Middle frontal gyrus (tissue), 1 donor: Measurements from ENCODE around the gene PAPPA.

Source experiments
- DNase-seq: peaks from one replicate; pipeline ENCODE4 v3.0.0-alpha.2; 2015; ENCODE audit warnings: low spot score; ENCODE audit errors: extremely low spot score

Gene PAPPA

GRCh38 chr9:116313638-116314037 is 160.0 kb downstream of the PAPPA start:
- DNase-seq, result no peak

GRCh38 chr9:116316246-116316645 is 162.7 kb downstream of the PAPPA start:
- no peak for DNase-seq

DNA sequence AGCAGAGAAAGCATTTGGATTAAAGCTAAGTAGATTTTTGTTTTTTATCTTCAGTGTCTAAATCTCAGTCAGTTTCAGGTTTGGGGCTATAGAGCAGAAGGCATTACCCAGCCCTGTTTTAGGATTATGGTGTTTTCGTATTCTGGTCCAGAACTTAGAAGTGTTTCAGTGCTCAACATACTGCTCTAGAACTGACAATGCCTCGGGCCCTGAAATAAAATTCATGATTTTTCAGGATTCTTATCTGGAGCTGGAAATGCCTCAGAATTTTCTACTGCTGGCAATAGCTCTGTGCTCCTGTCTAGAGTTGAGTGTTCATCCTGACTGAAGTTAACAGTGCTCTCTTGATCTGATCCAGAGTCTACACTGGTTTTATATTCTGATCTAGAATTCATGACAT is 163.9 kb downstream of the PAPPA start:
- no peak for DNase-seq

DNA sequence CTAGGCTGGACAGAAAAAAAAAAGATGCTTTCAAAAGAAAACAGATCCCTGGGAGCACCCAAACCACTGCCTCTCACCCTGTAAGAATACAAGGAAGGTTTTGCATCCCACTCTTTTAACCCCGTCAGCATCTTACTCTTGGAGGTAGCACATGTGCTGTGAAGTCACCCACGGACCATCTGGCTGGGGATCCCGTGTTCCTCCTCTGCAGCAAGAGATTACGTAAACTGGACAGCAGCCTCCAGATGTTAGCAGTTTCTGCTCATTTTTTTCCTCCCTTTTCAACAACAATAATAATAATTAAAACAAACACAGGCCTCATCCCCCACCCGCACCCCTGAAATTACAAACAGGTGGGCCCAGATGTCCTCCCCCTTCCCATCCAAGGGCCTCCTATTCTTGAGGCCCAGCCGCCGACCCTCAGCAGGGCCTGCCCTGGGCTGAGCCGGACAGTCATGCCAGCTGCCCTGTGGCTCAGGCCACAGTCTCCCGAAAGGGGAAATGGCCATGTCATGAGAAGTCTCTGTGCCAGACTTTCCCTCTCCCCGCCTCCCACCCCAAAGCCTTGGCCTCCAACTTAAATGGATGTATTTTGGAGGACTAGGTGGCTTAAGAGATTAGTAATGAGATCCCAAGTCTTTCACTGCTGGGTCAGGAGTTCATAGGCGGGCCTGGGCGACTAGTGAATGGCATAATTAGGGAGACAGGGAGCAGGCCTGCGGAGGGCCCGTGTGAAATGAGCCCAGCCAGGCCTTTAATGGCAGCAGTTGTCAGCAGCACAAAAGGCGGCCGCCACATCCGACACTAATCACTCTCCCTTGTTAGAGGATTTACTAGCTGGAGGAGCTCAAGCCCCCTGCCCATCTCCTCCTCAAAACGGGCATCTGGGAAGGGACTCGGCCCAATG is 165.1 kb downstream of the PAPPA start:
- no peak for DNase-seq

DNA sequence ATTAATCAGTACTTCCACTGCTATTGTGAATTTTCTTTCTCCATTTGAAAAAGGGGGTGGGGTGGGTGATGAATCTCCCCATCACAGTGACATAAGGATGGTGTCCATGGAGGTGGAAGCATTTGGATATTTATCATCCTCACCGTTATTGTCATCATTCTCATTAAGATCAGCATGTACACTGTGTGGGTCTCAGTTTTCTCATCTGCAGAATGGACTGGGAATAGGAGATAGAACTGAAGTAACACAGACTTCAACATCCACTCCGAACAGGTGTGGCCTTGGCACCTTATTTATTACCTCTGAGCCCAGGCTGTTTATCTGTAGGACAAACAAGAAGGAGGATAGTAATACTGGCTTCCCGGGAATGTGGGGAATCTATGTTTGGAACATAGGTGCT is 165.9 kb downstream of the PAPPA start:
- no peak for DNase-seq

DNA sequence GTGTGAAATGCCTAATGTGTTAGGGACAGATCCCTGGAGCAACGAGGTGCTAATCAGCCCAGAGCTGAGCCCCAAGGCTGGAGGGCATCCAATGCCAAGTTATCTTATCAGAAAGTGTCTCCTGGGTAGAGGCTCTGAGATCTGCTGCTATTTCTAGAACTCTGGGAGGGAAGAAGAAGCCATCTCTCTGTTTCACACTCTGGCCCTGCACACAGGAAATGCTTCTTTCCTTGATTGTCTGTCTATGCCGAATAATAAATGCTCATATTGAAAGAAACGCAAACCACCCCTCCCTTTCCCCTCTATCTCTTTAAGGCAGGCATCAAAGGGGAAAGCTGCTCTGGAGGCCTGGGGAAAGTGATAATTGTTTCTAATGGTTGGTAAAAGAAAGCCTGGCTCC is 166.7 kb downstream of the PAPPA start:
- no peak for DNase-seq

- no peak for DNase-seq
Observed at GRCh38 chr9:116322521-116322920, 168.9 kb downstream of the PAPPA start.

GRCh38 chr9:116323012-116323411 is 169.4 kb downstream of the PAPPA start:
- DNase-seq, result no peak

GRCh38 chr9:116323571-116323970 is 170.0 kb downstream of the PAPPA start:
- DNase-seq, result no peak

DNA sequence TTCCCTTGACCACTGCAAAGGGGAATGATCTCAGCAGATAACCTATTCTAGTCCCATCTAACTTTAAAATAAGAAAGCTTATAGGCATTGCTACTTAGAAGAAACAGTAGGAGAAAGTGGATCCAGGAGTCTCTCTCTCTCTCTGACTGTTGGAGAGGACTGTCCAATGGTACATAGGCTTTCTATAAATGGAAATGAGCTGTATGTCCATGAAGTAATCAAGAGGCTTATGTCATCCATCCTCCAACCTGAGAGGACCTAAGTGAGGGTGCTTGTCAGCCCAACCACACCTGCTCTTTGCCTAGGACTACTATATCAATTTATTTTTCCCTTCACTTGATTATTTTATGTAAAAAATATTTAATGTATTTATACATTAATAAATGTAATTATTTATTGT is 172.3 kb downstream of the PAPPA start:
- DNase-seq, result no peak

DNA sequence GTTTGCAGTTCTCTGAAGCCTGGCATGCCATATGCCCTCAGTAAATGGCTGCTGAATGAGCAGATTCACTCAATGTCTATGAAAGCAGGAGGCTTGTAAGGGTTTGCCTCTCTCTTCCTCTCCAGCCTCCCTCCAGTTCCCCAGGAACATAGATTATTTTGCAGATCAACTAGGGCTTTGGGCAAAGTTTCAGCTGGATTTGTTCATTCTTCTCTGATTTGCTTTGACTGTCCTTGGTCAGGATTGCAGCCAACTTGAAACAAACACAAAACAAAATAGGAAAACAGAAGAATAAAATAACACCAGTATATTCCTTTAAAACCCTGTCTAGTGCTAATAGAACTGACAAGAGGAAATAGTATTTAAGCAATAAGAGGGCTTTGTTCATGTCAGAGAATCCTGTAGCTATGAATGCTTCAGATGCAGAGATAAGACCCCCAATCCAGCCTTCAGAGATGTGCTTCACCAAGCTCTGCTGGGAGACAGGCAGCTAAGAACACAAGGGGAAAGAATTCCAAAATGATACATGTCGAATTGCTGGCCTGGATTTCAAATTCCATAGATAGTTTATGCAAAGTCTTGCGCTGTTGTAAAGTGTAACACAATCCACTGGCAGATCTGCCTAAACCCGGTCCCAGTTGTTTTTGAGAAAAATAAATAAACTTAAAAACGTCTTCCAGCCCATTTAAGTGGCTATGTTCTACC is 174.3 kb downstream of the PAPPA start:
- DNase-seq, result no peak

GRCh38 chr9:116329470-116329869 is 175.9 kb downstream of the PAPPA start:
- no peak for DNase-seq

- DNase-seq, result no peak
Observed at GRCh38 chr9:116331241-116331640, 177.7 kb downstream of the PAPPA start.

DNA sequence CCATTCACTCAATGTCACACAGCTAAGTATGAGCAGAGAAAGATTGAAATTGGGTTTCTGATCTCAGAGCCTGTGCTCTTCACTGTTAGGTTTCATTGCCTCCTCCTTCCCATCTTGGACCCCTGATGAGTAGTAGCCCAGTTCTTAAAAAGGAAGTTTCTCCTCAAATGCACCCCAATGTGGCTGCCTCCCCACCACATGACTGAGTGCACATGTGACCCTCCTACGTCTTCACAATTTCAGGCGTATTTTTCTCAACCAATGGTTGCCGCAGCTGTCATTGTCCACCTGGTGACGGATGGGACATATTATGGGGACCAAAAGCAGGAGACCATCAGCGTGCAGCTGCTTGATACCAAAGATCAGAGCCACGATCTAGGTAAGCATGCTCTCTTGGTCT is 178.5 kb downstream of the PAPPA start:
- no peak for DNase-seq

DNA sequence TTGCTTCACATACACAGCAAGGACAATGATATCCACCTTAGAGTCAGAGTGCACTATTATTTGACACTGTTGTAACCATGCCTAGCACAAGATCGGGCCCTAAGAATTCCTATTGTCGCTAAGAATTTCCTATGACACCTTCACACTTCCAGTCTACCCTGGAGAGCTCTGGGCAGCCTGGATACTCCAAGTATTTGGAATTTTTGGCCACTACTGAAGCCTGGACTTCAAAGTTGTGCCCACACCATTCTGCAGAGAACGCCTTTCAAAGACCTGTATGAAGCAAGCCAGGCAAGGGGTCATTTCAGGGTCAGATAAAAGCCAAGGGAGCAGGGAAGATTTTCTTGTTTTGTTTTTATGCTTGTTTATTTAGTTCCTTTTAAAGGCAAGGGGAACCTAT is 179.7 kb downstream of the PAPPA start:
- no peak for DNase-seq

DNA sequence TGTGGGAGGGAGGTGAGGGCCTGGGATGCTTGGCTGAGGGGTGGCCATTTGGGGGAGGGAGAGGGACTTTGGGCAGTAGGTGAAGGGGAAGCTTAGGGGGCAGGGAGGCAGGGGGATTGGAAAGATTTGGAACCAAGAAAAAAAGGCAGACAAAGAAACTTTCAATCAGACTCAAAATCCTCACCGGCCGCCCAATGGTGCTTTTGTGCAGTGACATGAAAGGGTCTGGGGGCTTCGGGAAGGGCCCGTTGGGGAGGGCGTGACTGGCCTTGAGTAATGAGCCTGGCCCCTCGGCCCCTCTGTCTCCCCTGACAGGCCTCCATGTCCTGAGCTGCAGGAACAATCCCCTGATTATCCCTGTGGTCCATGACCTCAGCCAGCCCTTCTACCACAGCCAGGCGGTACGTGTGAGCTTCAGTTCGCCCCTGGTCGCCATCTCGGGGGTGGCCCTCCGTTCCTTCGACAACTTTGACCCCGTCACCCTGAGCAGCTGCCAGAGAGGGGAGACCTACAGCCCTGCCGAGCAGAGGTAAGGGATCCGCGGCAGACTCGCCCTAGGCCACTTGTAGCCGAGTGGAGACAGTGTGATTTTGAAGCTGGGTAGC is 181.1 kb downstream of the PAPPA start:
- no peak for DNase-seq

DNA sequence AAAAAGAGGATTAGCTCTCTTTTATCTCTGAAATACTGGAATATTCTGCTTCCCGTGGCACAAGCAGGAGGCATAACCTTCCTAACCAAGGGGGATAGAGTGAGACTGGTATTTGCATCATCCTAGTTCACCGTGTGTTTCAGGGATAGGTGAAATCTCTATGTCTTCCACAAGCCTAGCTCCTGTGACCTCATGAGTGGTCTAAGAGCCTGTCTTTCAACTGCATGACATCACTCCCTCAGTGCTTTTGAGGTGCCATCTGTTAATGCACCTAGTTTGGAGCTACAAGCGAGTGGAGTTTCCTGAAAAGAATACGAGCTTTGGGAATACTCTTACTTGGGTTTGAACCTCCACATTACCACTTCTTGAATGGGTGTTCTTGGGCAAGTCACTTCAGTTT is 181.8 kb downstream of the PAPPA start:
- no peak for DNase-seq

GRCh38 chr9:116336133-116336862 is 182.7 kb downstream of the PAPPA start:
- no peak for DNase-seq

DNA sequence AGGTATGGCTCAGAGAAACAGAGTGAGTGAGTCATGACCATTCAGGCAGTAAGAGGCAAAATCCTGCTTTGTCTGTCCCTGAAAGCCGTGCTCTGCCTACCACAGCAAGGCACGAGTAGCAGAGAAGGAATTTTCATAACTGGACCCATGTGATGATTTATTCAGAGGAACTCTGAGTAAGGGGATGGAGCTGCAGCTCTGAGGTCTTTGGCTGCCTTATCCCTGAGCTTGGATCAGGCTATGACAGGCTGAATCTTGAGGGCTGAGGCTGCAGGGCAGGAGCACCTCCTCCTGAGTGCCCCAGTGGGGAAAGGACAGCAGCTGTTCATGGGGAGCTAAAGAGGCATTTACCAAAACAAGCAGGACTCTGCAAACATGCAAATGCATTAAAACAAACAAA is 183.4 kb downstream of the PAPPA start:
- no peak for DNase-seq

- no peak for DNase-seq
Observed at GRCh38 chr9:116340270-116340669, 186.7 kb downstream of the PAPPA start.

DNA sequence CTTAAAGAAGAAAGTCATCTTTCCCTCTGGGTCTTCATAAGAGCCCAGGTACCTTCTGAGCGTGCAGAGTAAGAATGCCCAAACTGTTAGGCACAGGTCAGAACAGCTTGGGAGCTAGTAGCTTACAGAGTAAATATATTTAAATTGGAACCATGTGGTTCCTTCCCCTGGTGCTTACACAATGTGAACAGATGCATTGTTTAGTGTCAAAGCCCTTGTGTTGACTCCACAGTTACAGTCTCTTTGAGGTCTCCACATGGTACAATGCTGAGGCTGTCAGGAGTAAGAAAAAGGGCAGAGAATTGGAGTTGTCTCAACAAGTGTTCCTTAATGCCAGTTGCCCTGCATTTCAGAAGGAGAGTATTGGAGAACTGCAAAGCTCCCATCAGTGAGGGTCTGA is 188.5 kb downstream of the PAPPA start:
- no peak for DNase-seq

GRCh38 chr9:116342941-116343340 is 189.3 kb downstream of the PAPPA start:
- DNase-seq, result no peak
